Measurements from ENCODE around the gene AK2. TPM values are rescaled to one million over a fixed set of nuclear protein-coding genes. Genes with fewer than 3 reads are reported as not detected.
A peak's percentile ranks its signal among the peaks of the same experiment; 100 is the strongest.

AK2 gene
- total RNA-seq, 1 donor from 2014 or later = 173 TPM

GRCh38 chr1:32984090-32984454, 52.6 kb downstream of the AK2 start:
- FAIRE-seq (no peak), DNase-seq (ENCODE audit: low read depth) (no peak)
- Histone ChIP-seq H3K4me3 (ENCODE audit: low read depth, low read length) (no peak overlapping the region), H3K36me3 (ENCODE audit: control insufficient read depth, insufficient read depth, low read length) (no peaks in the 10 kb centered on the region), H3K27me3 (ENCODE audit: control insufficient read depth, insufficient read depth, low read length) (no peaks in the 10 kb centered on the region)
- no peak for TF ChIP-seq CTCF (IDR thresholded peaks at IDR 0.05; ENCODE audit: insufficient read depth, low read length, severe bottlenecking)

- no peak overlapping the region for H3K4me3 ChIP-seq (ENCODE audit: low read depth, low read length)
- H3K36me3 ChIP-seq (ENCODE audit: control insufficient read depth, insufficient read depth, low read length) = no peaks in the 10 kb centered on the region
- no peak for FAIRE-seq
- H3K27me3 ChIP-seq (ENCODE audit: control insufficient read depth, insufficient read depth, low read length) = no peaks in the 10 kb centered on the region
- DNase-seq (ENCODE audit: low read depth) = no peak
- no peak for TF ChIP-seq CTCF (IDR thresholded peaks at IDR 0.05; ENCODE audit: insufficient read depth, low read length, severe bottlenecking)
Observed at GRCh38 chr1:32983020-32983419, 53.7 kb downstream of the AK2 start.

GRCh38 chr1:32981003-32981901, 55.4 kb downstream of the AK2 start:
- no peak overlapping the region for H3K4me3 ChIP-seq (ENCODE audit: low read depth, low read length)
- no peak for FAIRE-seq
- no peaks in the 10 kb centered on the region for H3K27me3 ChIP-seq (ENCODE audit: control insufficient read depth, insufficient read depth, low read length)
- DNase-seq (ENCODE audit: low read depth) = peak; percentile 99
- no peaks in the 10 kb centered on the region for H3K36me3 ChIP-seq (ENCODE audit: control insufficient read depth, insufficient read depth, low read length)
- TF ChIP-seq CTCF (IDR thresholded peaks at IDR 0.05; ENCODE audit: insufficient read depth, low read length, severe bottlenecking) = no peak

- no peaks in the 10 kb centered on the region for H3K27me3 ChIP-seq (ENCODE audit: control insufficient read depth, insufficient read depth, low read length)
- FAIRE-seq = no peak
- DNase-seq (ENCODE audit: low read depth) = no peak
- H3K36me3 ChIP-seq (ENCODE audit: control insufficient read depth, insufficient read depth, low read length) = no peaks in the 10 kb centered on the region
- no peak for TF ChIP-seq CTCF (IDR thresholded peaks at IDR 0.05; ENCODE audit: insufficient read depth, low read length, severe bottlenecking)
- no peak overlapping the region for H3K4me3 ChIP-seq (ENCODE audit: low read depth, low read length)
Observed at GRCh38 chr1:32980080-32980479, 56.6 kb downstream of the AK2 start.

GRCh38 chr1:32978854-32979253, 57.8 kb downstream of the AK2 start:
- H3K36me3 ChIP-seq (ENCODE audit: control insufficient read depth, insufficient read depth, low read length) = no peaks in the 10 kb centered on the region
- FAIRE-seq = no peak
- no peak for DNase-seq (ENCODE audit: low read depth)
- TF ChIP-seq CTCF (IDR thresholded peaks at IDR 0.05; ENCODE audit: insufficient read depth, low read length, severe bottlenecking) = no peak
- no peak overlapping the region for H3K4me3 ChIP-seq (ENCODE audit: low read depth, low read length)
- H3K27me3 ChIP-seq (ENCODE audit: control insufficient read depth, insufficient read depth, low read length) = no peaks in the 10 kb centered on the region
